Measurements from ENCODE around the gene AMZ2.
"Not testable (repeated sequence)": the region's sequence is repeated elsewhere in the genome, so short reads cannot be mapped to it uniquely, and the experiment has no call there.

Gene AMZ2

GRCh38 chr17:68249354-68249765 lies 1.5 kb downstream of the AMZ2 start:
- no peak for DNase-seq (ENCODE audit: low spot score)

- DNase-seq (ENCODE audit: low spot score) = not testable (repeated sequence)
Measured at GRCh38 chr17:68253426-68253825, 5.6 kb downstream of the AMZ2 start.

- no peak for DNase-seq (ENCODE audit: low spot score)
Measured at GRCh38 chr17:68255151-68255550, 7.3 kb downstream of the AMZ2 start.

GRCh38 chr17:68255731-68256538 lies 8.1 kb downstream of the AMZ2 start:
- no peak for DNase-seq (ENCODE audit: low spot score)

- not testable (repeated sequence) for DNase-seq (ENCODE audit: low spot score)
Measured at GRCh38 chr17:68256701-68257100, 8.9 kb downstream of the AMZ2 start.

DNA sequence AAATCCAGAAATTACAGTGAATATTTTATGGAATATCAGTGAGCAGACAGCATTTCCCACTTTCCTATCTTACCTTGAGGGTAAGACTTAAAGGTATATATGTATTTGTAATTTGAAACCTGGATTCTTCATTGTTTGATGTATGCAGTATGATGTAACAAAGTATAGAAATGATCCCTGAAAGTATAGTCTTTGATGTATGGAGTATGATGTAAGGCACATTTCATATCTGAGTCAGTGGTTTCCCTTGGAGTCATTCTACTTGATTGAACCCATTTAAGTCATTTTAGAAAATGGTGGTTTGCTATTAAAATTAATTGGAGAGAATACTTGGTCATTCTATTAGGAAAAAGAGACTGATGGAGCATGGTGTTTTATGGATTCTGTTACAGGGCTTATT lies 10.1 kb downstream of the AMZ2 start:
- DNase-seq (ENCODE audit: low spot score) = no peak

DNA sequence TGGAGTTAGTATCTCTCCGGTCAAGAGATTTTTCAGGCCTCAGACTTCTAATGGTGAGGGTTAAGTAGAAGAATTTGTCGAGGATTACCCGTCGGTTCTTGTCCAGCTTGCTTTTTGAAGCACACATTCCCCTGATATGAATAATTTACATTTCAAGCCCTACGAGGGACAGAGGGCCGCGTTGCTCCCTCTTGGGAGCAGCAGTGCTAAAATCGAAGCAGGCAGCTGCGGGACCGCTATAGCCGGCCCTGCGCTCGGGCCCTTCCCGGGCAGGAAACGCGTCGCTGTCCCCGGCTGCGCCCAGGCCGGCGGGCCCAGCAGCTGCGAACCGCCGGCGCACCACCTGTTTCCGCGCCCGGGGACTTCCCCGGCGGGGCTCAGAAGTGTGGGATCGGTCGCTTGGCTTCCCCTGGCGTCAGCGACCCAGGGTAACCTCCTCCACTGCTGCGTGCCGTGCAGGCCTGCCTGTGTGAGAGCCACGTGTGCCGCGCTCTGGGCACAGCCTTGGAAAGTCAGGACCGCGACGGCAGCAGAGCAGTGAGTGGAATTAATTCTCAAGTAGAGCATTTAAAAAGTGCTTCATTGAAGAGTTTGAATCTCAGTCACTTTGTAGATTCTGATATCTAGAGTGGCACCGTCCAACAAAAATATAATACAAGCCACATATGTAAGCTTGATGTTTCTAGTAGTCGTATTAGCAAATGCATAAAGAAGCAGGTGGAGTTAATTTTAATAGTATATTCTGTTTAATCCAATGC lies 11.2 kb downstream of the AMZ2 start:
- DNase-seq (ENCODE audit: low spot score) = peak; percentile 58

DNA sequence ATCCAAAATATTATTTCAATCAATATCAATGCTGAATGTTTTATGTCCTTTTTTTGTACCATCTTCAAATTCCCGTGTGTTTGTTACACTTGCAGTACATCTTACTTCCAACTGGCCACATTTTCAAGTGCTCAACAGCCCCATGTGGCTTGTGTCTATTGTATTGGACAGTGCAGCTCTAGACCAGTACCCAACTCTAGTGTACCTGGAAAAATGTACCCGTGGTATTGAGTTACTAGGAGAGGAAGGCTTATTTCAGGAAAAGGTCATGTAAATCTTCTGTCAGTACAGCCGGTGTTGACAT lies 11.8 kb downstream of the AMZ2 start:
- DNase-seq (ENCODE audit: low spot score) = not testable (repeated sequence)

GRCh38 chr17:68260051-68260762 lies 12.4 kb downstream of the AMZ2 start:
- no peak for DNase-seq (ENCODE audit: low spot score)

DNA sequence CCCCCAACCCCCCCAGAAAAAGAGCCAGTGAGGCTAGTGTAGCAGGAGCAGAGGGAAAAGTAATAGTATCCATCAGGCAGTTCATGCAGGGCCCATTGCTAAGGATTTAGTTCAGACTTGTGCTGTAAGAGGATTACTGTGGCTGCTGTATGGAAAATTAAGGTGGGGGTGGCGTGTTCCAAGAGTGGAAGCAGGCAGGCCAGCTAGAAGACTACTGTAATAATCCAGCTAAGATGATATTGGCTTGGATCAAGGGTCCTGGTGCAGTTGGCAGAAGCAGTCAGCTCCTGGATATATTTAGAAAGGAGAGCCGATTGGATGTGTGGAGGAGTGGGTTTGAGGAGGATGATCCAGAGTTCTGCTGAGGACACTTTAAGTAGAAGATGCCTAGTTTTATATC lies 14.6 kb downstream of the AMZ2 start:
- DNase-seq (ENCODE audit: low spot score) = not testable (repeated sequence)

GRCh38 chr17:68263101-68263681 lies 15.3 kb downstream of the AMZ2 start:
- DNase-seq (ENCODE audit: low spot score) = not testable (repeated sequence)

DNA sequence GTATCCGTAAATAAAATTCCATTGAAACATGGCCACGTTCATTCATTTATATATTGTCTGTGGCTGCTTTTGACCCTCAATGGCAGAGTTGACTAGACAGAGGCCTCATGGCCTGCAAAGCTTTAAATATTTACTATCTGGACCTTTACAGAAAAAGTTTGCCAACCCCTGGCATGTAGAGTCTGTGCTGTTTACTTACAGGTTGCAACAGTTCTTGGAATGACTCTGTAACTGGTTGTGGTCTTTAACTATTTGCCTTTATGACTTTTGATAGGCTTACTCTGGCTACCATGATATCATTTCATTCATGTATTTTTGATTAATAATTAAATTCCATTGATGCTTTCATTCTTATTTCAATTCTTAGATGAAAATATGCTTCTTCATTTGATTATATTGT lies 18.0 kb downstream of the AMZ2 start:
- DNase-seq (ENCODE audit: low spot score) = not testable (repeated sequence)

DNA sequence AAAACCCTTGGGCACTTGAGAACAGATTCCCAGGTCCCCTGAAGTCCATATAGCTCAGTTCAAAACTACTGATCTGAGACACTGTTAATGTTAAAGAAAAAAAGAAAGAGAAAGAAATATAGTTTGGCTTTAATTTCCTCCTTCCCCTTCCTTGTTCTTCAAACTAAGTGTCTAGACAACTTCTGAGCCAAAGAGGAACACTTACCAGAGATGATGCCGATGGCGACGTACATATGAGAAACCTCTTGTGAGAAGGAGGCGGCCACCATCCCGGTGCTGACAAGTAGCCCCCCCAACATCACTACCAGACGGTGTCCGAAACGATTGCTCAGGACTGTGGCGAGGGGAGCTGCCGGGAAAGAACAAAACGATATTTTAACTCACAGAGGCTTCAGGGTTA lies 25.9 kb downstream of the AMZ2 start:
- DNase-seq (ENCODE audit: low spot score) = no peak

DNA sequence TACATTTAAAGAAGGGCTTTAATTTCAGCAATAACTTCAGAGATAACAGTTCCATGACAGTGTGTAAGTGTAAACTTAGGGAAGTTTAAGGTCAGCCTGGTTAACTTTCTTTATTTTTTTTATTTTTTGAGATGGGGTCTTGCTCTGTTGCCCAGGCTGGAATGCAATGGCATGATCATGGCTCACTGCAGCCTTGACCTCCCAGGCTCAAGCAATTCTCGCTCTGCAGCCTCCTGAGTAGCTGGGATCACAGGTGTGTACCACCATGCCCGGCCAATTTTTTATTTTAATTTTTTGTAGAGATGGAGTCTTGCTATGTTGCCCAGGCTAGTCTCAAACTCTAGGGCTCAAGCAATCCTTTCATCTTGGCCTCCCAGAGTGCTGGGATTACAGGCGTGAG lies 28.5 kb downstream of the AMZ2 start:
- DNase-seq (ENCODE audit: low spot score) = not testable (repeated sequence)

DNA sequence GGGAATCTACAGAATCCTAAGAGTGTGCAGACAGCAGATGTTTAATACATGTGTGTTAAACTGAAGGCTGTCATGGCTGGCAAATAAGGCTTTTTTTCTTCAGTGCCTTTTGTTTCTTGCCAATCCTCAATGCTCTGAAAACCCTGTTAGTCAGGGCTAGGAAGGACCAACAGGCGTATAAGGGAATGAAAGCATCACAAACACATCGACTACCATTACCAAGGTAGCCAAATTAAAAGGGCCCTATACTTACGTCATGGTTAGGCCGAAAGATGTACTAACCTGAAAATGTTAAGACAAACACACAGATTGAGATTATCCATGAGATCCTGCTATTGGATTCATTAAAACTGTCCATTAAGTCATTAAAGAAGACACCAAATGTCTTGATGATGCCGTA lies 30.0 kb downstream of the AMZ2 start:
- no peak for DNase-seq (ENCODE audit: low spot score)

- DNase-seq (ENCODE audit: low spot score) = not testable (repeated sequence)
Measured at GRCh38 chr17:68281965-68282364, 34.1 kb downstream of the AMZ2 start.

DNA sequence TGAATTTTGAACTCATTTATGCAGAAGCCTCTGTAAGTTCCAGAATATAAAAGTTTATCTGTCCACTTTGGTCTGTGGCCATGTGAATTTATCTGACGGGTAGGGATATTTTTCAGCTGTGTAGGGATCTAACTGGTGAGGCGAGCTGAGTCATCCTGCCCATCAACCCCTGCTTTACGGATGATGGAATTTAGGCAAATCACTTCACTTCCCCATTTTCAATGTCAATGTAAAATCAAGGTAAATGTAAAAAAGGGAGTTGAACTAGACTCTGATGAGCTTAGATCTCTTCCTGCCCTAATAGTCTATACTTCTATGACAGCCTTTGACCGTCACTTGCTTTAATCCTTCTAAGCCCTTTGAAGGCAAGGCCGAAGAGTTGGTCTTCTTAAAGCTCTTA lies 40.5 kb downstream of the AMZ2 start:
- no peak for DNase-seq (ENCODE audit: low spot score)

- DNase-seq (ENCODE audit: low spot score) = no peak
Measured at GRCh38 chr17:68288804-68289203, 41.0 kb downstream of the AMZ2 start.

DNA sequence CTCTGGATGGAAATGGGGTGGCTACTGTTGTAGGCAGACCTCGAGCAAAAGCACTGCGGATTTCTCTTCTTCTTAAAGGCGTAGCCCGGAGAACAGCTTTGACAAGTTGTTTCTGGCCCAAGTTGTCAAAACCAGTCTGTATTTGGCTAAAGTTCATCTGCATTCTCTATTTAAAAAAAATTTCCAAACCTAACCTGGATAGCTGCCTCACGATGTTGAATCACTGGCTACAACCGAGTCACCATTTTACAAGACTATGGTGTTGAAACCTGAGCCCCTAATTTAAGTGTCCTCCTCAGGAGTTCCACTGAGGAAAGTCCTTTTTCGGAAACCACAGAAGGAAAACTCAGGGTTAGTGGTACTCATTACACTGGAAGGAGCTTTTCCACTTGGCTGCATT lies 41.6 kb downstream of the AMZ2 start:
- DNase-seq (ENCODE audit: low spot score) = no peak

DNA sequence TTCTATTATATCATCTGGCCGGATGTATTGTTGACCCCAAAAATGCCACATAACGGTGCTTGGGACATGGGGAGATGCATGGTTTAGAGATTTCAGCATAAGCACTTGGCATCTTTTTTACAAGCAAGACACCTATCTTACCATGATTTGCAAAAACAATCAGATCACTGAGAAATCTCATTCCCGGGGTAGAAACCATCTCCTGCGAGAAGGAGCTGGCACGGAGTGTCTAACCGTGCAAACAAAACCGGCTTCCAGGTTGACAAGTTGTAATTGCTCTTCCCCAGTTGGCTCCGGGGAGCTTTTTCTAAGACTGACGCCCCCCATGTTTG lies 42.1 kb downstream of the AMZ2 start:
- DNase-seq (ENCODE audit: low spot score) = no peak

GRCh38 chr17:68290268-68290954 lies 42.6 kb downstream of the AMZ2 start:
- peak; percentile 36 for DNase-seq (ENCODE audit: low spot score)

Measured in iPS-NIHi11 (cell line).